Progenitor cell of endocrine pancreas (in vitro differentiated cells): ENCODE measurements around the gene AMELY. TPM values are rescaled to one million over a fixed set of nuclear protein-coding genes. Genes with fewer than 3 reads are reported as not detected.

Experiments used
- DNase-seq: peaks from one replicate; pipeline ENCODE4 v3.0.0; 2021; ENCODE audit warnings: low spot score; ENCODE audit not compliant: unreplicated experiment
- H3K27ac Mint-ChIP-seq: 2 replicates; pipeline ENCODE4 v1.8.0; 2021; ENCODE audit warnings: mild to moderate bottlenecking, moderate library complexity, mixed read lengths
- H3K27me3 Mint-ChIP-seq: 2 replicates; pipeline ENCODE4 v1.8.0; 2021; ENCODE audit warnings: mixed read lengths
- H3K36me3 Mint-ChIP-seq: 2 replicates; pipeline ENCODE4 v1.8.0; 2022; ENCODE audit warnings: mixed read lengths; ENCODE audit not compliant: insufficient read depth
- H3K4me1 Mint-ChIP-seq: 2 replicates; pipeline ENCODE4 v1.8.0; 2021; ENCODE audit warnings: low read depth, mixed read lengths
- H3K4me3 Mint-ChIP-seq: 2 replicates; pipeline ENCODE4 v1.8.0; 2021; ENCODE audit warnings: low read depth, mild to moderate bottlenecking, moderate library complexity, mixed read lengths
- H3K9me3 Mint-ChIP-seq: 2 replicates; pipeline ENCODE4 v1.8.0; 2021; ENCODE audit warnings: low read depth, mixed read lengths
- long read RNA-seq: library from polyadenylated mRNA; unstranded; transcript quantifications from one replicate; pipeline ENCODE4 v2.0.0, GENCODE V29; 2020
- total RNA-seq: library from RNA; stranded (reverse); gene quantifications from 2 replicates; pipeline ENCODE4 v1.2.1, GENCODE V29; 2021
- TF ChIP-seq, protein P1 (sequence below): fragments of 200-600 bp; sonication (generic); IDR thresholded peaks from one replicate; pipeline ENCODE4 v1.5.0; 2021; ENCODE audit warnings: antibody characterized with exemption, mild to moderate bottlenecking; ENCODE audit not compliant: unreplicated experiment

AMELY gene, protein sequence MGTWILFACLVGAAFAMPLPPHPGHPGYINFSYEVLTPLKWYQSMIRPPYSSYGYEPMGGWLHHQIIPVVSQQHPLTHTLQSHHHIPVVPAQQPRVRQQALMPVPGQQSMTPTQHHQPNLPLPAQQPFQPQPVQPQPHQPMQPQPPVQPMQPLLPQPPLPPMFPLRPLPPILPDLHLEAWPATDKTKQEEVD
- total RNA-seq: not detected in 2 replicates
- long read RNA-seq: 0 reads

DNA sequence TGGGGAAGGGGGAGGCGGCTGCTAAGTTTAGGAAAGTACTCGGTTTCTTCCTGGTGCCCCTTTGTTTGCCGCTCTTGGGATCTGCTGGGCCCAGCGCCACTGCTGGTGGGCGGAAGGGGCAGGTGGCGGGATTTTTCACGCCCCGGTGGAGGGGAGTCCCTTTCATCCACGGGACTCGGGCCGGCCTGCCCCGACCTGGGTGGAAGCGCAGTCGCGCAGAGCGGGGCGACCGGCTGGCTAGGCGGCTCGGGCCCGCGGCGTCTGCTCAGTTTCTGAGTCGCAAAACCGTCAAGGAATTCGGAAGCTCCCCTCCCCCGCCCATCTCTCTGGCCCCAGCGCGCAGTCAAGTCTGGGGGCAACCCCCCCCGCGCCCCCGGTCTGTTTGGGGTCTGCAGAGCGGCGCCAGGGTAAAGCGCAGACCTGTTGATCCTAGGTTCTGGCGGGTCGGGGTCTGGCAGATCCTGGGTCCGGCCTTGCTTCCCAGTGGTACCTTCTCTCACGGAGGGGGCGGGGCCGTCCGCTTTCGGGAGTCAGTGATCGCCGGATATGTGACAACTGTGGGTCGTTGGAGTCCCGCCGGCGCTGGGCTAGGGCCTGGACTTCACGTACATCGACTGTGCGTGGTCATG is at the start of gene AMELY:
AMELY (minus strand) TSS at position 500 of the 629 bp plus-strand sequence. CDS start 39,144 bp downstream, outside the sequence.
- TF ChIP-seq, protein P1, sequence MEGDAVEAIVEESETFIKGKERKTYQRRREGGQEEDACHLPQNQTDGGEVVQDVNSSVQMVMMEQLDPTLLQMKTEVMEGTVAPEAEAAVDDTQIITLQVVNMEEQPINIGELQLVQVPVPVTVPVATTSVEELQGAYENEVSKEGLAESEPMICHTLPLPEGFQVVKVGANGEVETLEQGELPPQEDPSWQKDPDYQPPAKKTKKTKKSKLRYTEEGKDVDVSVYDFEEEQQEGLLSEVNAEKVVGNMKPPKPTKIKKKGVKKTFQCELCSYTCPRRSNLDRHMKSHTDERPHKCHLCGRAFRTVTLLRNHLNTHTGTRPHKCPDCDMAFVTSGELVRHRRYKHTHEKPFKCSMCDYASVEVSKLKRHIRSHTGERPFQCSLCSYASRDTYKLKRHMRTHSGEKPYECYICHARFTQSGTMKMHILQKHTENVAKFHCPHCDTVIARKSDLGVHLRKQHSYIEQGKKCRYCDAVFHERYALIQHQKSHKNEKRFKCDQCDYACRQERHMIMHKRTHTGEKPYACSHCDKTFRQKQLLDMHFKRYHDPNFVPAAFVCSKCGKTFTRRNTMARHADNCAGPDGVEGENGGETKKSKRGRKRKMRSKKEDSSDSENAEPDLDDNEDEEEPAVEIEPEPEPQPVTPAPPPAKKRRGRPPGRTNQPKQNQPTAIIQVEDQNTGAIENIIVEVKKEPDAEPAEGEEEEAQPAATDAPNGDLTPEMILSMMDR: no peak
- no peaks in the 10 kb centered on the region for H3K27me3 Mint-ChIP-seq
- DNase-seq: no peak
- no peaks in the 10 kb centered on the region for H3K4me1 Mint-ChIP-seq
- no peaks in the 10 kb centered on the region for H3K9me3 Mint-ChIP-seq
- no peak within 1 kb of the TSS for H3K27ac Mint-ChIP-seq
- H3K36me3 Mint-ChIP-seq: no peaks in the 10 kb centered on the region
- H3K4me3 Mint-ChIP-seq: no peak within 1 kb of the TSS

DNA sequence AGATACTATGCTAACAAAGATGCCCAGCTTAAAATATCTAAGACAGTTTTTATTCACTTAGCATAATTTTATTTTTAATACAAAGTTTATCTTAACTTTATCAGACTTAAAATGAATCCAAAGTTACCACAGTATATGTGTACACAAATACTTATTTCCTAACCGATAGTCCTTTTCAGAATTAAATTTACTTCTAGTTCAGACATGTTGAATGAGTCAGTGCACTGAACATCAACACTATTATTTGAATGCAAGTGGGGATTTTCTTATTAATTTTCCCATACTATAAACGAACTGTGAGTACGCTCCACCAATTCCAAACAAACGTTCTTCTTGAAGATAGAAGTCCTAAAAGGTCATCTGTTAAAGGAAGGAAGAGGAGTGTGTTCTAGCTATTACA is 38.4 kb upstream of the AMELY start:
- TF ChIP-seq, protein P1: no peak
- Mint-ChIP-seq H3K27ac (no peak overlapping the region), H3K27me3 (no peaks in the 10 kb centered on the region), H3K4me1 (no peaks in the 10 kb centered on the region), H3K4me3 (no peak overlapping the region), H3K36me3 (no peaks in the 10 kb centered on the region), H3K9me3 (no peaks in the 10 kb centered on the region)
- no peak for DNase-seq

DNA sequence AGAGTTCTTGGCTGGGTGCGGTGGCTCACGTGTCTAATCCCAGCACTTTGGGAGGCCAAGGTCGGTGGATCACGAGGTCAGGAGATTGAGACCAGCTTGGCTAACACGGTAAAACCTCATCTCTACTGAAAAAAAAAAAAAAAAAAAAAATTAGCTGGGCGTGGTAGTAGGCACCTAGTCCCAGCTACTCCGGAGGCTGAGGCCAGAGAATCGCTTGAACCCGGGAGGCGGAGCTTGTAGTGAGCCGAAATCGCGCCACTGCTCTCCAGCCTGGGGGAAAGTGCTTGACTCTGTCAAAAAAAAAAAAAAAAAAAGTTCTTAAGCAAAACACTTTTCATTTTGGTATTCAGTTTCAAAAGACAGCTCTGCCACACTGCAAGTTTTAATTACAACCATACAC is 36.8 kb upstream of the AMELY start:
- Mint-ChIP-seq H3K9me3 (no peaks in the 10 kb centered on the region), H3K36me3 (no peaks in the 10 kb centered on the region), H3K27ac (no peak overlapping the region), H3K4me3 (no peak overlapping the region), H3K27me3 (no peaks in the 10 kb centered on the region), H3K4me1 (no peaks in the 10 kb centered on the region)
- TF ChIP-seq, protein P1: no peak
- DNase-seq: no peak

DNA sequence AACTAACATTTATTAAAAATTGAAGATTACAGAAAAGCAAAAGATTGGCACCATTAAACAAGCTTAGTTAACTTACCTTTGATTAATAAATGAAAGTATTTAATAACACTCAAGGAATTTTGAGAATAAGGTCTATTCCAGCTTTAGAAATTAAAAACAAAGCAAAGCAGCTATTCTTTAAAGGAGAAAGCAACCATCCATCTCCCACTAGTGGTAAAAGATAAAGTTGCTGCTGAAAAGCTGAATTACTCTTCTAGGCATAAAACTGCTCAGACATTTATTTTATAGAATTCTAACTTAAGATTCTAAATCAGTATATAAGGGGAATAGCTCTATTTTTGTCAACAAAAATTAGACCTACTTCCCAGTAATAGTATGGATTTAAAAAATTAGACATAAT is 36.1 kb upstream of the AMELY start:
- no peak overlapping the region for H3K27ac Mint-ChIP-seq
- no peak overlapping the region for H3K4me3 Mint-ChIP-seq
- no peaks in the 10 kb centered on the region for H3K9me3 Mint-ChIP-seq
- TF ChIP-seq, protein P1: no peak
- H3K36me3 Mint-ChIP-seq: no peaks in the 10 kb centered on the region
- no peak for DNase-seq
- H3K4me1 Mint-ChIP-seq: no peaks in the 10 kb centered on the region
- no peaks in the 10 kb centered on the region for H3K27me3 Mint-ChIP-seq

DNA sequence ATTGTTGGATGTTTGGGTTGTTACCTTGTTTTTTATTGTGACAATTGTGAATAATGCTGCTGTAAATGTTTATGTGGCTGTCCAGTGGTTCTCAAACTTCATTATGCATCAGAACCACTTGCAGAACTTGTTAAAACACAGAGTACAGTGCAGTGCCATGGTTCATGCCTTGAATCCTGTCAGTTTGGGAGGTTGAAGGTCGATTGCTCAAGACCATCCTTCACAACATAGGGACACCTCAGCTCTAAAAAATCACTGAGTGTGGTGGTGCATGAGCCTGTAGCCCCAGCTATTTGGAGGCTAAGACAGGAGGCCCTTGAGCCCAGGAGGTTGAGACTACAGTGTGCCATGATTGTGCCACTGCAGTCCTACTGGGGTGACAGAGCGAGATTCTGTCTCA is 23.9 kb upstream of the AMELY start:
- DNase-seq: no peak
- H3K27ac Mint-ChIP-seq: no peak overlapping the region
- H3K36me3 Mint-ChIP-seq: no peaks in the 10 kb centered on the region
- no peaks in the 10 kb centered on the region for H3K27me3 Mint-ChIP-seq
- H3K9me3 Mint-ChIP-seq: no peaks in the 10 kb centered on the region
- H3K4me3 Mint-ChIP-seq: no peak overlapping the region
- TF ChIP-seq, protein P1: no peak
- no peaks in the 10 kb centered on the region for H3K4me1 Mint-ChIP-seq
